ENCODE results near the gene ADAMTSL1.

GRCh38 chr9:18798508-18799290 lies 324.7 kb downstream of the ADAMTSL1 start:
- TF ChIP-seq CTCF (IDR thresholded peaks at IDR 0.05 in 2 of 3, conservative IDR thresholded peaks at IDR 0.05 in 1 of 3; ENCODE audit: insufficient read depth in 2 of 3, low read depth in 1 of 3, low read length in 3 of 3) (no peak), MAFK (IDR thresholded peaks at IDR 0.05; ENCODE audit: low read length) (no peak), STAT6 (CRISPR knock-in tag; IDR thresholded peaks at IDR 0.05) (no peak)

Data from K562 (cell line).